Glomerular endothelial cell (primary cell): ENCODE measurements around the gene UNC119B. TPM values are rescaled to one million over a fixed set of nuclear protein-coding genes. Genes with fewer than 3 reads are reported as not detected.

Source experiments
- DNase-seq: peaks from one replicate; pipeline ENCODE4 v3.0.0-alpha.2; 2011; ENCODE audit warnings: low read depth, low spot score; ENCODE audit errors: extremely low read depth
- total RNA-seq: library from RNA; depleted of rRNA; stranded (reverse); fragments of >200 nt; gene quantifications from 2 replicates; pipeline ENCODE4 v1.2.3, GENCODE V29; 2015

UNC119B gene
- total RNA-seq, 1 donor from 2014 or later: 25.3 TPM

DNA sequence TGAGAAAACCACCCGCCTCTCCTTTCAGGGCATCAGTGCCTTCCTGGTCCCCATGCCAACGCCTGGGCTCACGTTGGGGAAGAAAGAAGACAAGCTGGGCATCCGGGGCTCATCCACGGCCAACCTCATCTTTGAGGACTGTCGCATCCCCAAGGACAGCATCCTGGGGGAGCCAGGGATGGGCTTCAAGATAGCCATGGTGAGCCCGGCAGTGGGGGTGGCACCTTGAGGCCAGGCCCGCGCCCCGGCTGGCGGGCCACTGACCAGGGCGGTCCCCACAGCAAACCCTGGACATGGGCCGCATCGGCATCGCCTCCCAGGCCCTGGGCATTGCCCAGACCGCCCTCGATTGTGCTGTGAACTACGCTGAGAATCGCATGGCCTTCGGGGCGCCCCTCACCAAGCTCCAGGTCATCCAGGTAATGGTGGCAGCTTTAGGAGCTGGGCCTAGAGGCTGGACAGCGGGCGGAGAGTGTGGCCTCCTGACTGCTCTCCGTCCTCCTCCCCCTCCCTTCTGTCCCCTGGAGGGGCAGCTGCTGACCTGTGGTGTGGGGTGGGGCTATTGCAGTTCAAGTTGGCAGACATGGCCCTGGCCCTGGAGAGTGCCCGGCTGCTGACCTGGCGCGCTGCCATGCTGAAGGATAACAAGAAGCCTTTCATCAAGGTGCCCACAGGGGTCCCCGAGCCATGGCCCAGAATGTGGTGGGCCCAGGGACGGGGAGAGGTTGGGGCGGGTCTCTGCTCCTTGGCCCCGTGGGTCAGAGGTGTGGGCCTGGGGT is 28.2 kb downstream of the UNC119B start:
- DNase-seq: no peak

DNA sequence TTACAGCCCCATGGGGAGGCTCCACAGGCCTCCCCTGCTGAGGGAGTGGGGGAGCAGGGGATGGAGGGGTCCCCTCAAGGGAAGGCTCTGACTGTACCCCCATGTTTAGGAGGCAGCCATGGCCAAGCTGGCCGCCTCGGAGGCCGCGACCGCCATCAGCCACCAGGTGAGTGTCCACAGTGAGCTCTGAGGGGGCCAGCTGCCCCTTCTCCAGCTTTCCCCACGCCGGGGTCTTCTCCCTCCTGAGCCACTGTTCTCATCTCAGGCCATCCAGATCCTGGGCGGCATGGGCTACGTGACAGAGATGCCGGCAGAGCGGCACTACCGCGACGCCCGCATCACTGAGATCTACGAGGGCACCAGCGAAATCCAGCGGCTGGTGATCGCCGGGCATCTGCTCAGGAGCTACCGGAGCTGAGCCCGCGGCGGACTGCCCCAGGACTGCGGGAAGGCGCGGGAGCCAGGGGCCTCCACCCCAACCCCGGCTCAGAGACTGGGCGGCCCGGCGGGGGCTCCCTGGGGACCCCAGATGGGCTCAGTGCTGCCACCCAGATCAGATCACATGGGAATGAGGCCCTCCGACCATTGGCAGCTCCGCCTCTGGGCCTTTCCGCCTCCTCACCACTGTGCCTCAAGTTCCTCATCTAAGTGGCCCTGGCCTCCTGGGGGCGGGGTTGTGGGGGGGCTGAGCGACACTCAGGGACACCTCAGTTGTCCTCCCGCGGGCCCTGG is 28.9 kb downstream of the UNC119B start:
- DNase-seq: no peak

DNA sequence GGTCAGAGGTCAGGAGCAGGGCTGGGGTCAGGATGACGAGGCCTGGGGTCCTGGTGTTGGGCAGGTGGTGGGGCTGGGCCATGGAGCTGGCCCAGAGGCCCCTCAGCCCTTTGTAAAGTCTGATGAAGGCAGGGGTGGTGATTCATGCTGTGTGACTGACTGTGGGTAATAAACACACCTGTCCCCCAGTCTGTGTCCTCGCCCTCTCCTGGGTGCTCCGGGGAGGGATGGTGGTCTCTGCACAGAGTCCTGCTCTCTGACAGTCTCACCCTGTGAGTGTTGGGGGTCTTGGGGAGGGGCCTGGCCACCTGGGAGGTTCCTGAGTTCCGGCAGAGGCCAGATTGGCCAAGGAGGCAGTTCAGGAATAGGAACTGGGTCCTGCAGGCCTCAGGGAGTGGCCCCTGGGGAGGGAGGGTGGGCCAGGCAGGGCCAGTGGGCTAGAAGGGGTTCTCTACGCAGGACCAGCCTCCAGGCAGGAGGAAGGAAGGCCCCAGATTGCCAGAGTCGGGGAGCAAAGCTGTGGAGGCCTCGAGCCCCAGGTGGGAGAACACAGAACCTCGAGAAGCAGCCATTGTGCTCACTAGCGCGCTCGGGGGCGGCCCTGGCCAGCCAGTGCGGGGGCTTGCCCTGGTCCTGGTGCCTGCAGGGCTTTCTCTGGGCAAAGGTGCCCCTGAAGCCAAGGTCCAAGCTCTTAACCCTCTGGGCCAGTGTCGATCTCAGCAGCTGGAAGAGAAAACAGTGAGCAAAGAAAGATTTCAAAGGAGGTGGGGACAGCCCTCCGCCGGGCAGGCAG is 29.8 kb downstream of the UNC119B start:
- DNase-seq: no peak

DNA sequence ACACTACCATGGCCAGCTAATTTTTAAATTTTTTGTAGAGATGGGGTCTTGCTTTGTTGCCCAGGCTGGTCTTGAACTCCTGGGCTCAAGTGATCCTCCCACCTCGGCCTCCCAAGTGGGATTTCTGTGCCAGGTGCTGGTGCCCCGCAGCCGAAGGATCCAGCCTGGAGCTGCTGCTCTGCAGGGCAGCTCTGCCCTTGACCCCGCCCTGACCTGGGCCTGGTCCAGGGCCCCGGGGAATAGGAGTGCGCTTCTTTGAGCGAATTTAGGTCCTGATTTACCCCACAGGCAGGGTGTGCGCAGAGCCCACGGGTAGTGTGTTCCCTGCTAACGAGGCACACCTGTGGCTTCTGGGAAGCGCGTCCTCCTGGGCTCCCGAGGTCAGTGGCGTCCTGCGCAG is 30.6 kb downstream of the UNC119B start:
- DNase-seq: no peak

DNA sequence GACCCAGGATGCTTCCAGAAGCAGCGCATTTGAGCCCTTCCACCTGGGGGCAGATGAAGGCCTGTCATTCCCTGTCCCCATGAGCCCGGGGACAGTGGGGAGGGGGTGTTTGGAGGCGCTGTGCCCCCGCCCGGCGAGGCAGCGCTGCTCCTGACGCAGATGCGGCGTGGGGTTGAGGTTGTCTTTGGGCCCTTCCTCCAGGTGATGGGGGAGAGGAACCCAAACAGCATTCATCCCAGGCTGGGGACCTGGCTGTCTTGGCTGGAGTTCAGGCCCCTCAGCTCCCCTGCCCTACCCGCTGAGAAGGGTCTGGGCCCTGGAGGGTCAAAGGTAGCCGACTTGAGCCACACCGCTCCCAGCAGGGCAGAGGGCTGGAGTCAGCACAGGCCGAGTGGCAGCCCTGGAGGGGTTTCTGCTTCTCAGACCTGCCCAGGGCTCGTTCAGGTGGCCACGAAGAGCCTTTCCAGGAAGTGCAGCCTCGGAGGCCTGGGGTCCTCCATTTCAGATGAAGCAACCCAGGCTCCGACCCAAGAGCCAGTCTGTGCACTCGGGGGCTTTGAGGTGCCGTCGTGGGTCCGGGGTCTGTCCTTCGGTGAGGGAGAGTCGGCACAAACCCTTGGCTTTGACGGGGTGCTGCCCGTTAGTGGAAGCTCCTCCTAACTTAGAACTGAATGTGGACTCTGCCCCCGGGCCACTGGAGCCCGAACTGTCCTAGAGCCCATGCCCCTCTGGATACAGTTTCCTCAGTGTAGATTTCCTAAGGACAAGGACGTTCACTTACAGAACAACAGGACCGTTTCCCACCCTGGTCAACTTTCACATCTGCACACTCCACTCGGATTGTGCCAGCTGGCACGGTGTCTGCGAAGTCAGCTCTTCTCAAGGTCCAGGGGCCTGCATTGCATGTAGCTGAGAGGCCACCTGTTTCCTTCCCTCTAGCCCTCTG is 31.5 kb downstream of the UNC119B start:
- DNase-seq: no peak

DNA sequence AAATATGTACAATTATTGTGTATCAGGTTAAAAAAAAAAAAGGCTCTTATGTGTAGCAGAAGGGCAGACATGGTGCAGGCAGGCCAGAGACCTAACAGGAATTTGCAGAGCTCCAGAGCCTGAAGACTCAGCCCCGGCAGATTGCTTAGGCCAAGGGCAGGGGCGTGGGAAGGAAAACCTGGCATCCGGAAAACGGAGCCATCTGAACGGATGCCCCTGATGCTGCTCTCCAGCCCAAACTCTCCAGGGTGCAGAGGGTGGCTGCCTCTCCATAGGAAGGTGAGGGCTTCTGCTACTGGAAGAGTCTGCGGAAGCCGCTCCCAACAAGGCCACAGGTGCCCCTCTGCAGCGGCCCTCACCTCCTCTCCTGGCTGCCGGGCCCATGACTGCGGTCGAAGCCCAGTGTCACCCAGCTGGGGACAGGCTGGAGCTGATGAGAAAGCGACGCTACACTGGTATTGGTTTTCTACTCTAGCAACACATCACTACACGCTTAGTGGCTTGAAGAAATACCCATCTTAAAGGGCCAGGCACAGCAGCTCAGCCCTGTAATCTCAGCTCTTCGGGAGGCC is 34.8 kb downstream of the UNC119B start:
- DNase-seq: no peak

DNA sequence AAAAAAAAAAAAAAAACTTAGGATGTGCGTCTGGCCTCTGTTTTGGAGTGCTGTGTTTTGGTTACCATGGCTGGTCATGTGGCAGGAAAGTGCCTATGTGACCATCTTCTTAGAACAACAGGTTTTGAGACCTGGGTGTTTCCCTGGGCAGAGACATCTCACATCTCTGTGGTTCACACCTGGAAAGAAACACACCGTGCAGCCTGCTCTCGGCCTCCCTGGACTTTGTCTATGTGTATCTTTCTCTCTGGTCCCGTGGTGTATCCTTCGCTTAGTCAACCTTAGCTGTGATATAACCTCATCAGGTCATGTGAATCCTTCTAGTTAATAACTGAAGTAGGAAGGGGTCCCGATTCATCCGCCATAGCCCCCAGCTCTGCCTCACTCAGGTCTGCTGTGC is 38.0 kb downstream of the UNC119B start:
- no peak for DNase-seq

DNA sequence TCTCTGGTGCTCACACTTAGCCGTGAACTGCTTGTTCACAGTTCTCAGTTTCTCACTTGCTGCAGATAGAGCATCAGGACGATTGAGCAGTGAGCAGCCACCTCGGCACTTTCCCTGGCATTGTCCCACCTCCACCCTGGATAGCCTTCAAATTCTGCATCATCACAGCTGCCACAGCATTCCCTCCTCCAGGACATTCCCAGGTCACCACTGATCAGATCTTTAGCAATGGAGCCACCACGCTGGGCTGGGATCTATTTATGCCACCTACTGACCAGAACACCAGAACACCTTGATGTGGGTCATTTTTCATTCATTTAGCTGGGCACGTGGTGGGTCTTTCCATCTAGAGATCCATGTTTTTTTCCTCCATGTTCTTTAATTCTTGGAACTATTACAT is 39.0 kb downstream of the UNC119B start:
- no peak for DNase-seq

DNA sequence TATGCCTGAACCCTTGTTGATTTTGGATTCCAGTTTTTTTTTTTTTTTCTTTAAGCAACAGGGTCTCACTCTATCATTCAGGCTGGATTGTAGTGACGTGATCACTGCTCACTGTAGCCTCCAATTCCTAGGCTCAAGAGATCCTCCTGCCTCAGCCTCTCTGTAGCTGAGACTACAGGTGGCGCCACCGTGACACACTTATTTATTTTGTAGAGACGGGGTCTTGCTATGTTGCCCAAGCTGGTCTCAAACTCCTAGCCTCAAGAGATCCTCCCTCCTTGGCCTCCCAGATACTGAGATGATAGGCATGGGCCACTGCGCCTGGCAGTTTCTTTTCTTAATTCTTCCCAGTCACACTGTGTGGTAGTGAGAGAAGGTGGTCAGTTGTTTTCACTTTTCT is 40.5 kb downstream of the UNC119B start:
- no peak for DNase-seq

DNA sequence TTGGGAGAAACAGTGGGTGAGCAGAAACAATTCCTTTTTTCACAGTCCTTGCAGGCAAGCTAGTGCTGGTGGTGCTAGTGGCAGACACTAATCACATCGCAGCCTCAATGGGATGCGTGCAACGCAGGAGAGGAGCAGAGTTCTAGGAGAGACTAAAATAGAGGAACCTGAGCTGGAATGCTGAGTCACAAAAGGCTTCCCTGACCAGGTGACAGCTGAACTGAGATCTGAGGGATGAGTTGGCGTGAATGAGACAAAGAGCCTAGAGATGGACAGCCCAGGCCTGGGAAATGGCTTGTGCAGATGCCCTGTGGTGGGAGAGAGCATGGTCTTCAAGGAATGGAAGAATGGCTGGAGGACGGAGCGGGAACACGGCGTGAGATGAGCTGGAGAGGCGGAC is 41.1 kb downstream of the UNC119B start:
- no peak for DNase-seq

DNA sequence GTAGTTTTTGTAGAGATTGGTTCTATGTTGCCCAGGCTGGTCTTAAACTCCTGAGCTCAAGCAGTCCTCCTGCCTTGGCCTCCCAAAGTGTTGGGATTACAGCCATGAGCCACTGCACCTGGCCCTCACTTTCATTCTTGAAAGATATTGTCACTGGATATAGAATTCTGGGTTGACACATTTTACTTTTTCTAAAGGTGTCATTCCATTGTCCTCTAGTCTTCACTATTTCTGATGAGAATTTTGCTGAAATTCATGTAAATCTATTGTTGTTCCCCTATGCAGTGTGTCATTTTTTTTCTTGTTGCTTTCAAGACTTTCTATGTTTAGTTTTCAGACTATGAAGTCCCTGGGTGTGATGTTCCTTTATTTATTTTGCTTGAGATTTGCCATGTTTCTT is 44.5 kb downstream of the UNC119B start:
- no peak for DNase-seq

DNA sequence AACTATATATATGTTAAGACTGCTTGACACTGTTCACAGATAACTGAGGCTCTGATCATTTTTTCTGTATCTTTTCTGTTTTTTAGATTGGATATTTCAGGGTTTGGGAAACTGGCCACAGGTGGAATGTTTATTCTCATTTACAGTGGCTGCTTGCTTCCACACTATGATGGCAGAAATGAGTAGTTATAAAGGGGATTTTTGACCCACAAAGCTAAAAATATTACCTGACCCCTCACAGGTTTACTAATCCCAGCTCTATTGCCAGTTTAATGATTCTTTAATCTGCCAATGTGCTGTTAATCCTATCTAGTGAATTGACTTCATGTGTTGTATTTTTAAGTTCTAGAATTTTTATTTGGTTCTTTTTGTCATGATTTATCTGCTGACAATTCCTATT is 45.0 kb downstream of the UNC119B start:
- DNase-seq: no peak

DNA sequence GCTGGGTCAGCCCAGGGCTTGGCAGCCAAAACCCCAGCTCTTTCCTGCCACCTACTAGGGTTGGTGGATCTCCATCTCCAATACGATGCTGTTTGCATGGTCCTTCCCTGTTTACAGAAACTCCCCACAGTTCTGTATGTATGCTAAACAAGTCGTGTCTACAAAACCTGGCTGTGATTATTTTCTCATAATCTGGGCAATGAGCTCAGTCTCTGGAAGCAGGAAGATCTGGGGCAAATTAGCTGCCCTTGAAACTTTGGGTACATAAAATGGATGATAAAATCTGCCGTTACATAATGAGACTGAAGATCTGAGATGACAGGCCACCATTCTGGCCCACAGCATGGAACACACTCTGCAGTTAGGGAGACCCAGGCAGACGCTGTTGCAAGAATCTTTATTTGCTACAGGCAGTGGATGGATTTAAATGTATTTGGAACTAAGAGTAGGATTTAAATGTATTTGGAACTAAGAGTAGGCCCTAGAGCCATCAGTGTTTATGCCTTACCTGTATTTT is 47.0 kb downstream of the UNC119B start:
- DNase-seq: no peak

DNA sequence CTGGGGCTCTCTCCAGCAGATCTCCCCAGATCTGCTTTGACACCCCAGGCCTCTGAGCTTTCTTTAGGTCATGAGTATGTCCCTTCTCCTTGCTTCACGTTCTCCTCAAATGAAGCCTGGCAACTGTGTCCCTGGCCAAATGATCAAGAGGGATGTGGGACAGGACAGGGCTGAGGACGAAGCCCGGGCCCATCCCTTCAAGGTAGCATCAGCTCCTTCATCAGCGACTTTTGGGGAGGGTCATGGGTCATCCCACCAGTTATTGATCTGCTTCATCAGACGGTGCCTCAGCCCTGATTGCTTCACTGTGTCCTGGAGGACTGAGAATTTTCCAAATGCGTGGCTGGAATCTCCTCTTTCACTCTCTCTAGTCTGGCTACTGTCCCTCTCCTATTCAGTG is 47.7 kb downstream of the UNC119B start:
- no peak for DNase-seq

DNA sequence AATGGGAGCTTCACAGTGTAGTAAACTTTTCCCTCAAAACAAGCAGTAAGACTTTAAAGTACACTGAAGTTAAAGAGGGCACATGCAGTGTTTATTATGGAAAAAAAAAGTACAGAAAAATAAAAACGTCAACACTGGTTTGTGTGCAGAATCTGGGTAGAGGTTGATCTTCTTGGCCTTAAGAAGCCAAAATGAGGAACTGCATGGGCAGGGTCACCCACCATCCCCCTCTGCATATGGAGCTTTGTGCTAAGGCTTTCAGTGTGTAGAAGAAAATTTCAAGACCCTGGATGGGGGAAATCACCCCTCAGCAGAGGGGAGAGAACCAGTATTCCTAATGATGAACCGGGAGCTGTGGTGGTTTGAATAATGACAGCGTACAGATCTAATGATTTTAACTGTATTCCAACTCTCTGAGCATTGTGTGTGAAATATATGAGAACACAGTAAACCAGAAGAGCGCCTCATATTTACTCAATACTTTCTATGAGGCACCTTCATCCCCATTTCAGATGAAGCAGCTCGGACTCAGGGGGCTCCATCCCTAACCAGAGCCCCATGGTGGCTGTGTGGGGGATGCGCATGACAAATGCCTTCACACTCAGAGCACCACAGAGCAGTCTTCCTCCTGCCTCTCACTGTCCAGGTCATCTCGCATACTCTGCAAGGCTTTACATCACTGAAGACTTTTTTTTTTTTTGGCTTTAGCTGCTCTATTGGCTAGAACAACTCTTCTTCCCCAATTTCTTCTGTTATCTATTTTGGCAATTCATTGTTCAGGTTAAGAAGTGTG is 48.7 kb downstream of the UNC119B start:
- DNase-seq: no peak

DNA sequence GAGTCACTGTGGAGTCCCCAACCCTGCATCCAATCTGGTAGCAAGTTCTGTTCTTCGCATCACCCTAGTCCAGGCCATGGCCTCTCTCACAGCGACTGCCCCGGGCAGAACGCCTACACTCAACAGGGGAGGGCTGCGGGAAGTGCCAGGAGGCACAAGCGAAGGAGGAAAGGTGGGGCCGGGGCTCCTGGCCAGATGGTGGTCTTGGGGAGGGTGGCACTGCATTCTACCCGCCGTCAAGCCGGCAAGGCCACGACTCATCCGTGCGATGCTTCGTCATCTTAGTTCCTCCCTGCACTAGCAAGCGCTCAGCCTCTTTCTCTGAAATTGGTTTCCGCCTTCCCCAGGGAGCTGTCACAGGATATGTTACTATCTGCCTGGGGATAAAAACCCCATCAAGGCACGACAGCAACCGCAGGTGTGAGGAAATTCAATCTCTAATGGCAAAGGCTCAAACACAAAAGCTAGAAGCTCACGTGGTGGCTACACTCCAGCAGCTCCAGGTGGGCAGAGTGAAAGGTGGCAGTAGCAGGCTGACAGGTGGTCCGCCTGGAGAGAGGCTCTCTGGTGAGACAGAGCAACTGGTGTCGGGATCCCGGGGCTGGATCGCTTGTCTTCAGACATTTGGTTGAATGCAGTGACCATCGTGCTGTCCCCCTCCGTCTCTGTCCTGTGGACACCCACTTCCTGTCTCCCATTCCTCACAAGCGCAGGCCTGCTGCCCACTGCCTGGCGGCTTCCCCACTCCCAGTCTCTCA is 49.5 kb downstream of the UNC119B start:
- DNase-seq: no peak

DNA sequence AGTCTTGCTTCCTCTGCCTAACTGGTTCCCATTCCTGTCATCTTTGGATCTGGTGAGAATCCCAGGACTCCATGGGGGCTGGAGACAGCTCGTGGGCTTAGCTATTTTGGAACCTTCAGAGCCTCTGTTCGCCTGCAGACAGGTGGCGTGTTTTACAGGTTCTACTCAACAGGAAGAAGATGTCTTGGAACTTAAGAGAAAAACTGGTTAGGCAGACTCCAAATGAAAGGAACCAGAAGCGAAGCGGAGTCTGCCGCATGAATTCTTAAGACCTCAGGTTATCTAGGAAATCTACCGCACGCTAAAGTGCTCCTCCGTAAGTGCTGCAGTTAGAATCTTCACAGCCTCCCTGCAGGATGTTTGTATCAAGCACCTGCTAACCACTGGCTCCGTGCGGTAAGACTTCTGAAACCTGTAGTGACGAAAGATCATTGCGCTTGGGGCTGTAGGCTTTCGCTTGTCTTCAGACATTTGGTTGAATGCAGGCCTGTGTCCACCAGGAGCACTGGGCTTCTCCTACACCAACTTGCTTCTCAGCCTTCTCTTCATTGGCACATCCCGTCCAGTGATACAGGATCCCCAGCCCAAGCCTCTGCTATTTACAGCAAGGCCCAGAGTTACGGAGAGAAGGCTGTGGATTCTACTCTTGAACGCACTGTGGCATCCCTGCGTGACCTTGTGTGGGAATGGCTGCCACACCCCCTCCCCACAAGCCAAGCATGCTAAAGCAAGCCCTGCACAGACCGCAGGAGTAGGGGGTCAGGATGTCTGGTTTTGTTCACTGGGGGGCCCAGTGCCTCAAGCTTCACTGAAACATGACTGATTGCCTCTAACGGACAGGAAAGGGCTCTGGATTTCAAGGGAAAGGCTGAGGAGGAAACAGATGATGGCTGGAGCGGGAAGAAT is 50.3 kb downstream of the UNC119B start:
- no peak for DNase-seq
